Natural killer cell (primary cell): ENCODE results near the gene TBATA. TPM values are rescaled to one million over a fixed set of nuclear protein-coding genes. Genes with fewer than 3 reads are reported as not detected.

Experiments used
- ATAC-seq, 3 donors: fragments of 150-1000 bp in 2 of 3; fragments of 200-7000 bp in 1 of 3; cut with Tn5 transposase; 1 replicate in 1 of 3; 2 replicates in 2 of 3; pipeline ENCODE4 v1.10.0; 2021; ENCODE audit warnings: mild to moderate bottlenecking in 2 of 3, moderate library complexity in 2 of 3
- DNase-seq, 2 donors: peaks; one replicate each; pipeline versions ENCODE4 v3.0.0 to v3.0.0-alpha.2; 2013 to 2021; ENCODE audit warnings: mixed read lengths in 1 of 2
- H3K27ac ChIP-seq: one replicate; pipeline ENCODE4 v1.5.1; 2013; ENCODE audit warnings: mild to moderate bottlenecking, low read length
- H3K27me3 ChIP-seq: one replicate; pipeline ENCODE4 v1.6.1; 2013; ENCODE audit warnings: low read length; ENCODE audit not compliant: control insufficient read depth, insufficient read depth
- H3K36me3 ChIP-seq: one replicate; pipeline ENCODE4 v1.6.1; 2013; ENCODE audit warnings: low read length; ENCODE audit not compliant: control insufficient read depth, insufficient read depth
- H3K4me1 ChIP-seq: one replicate; pipeline ENCODE4 v1.6.1; 2013; ENCODE audit warnings: low read length; ENCODE audit not compliant: control insufficient read depth, insufficient read depth
- H3K4me3 ChIP-seq: one replicate; pipeline ENCODE4 v1.5.1; 2013; ENCODE audit warnings: low read length
- H3K9me3 ChIP-seq: one replicate; pipeline ENCODE4 v1.6.1; 2013; ENCODE audit warnings: low read length; ENCODE audit not compliant: control insufficient read depth, insufficient read depth
- H3K27ac Mint-ChIP-seq, 2 donors: one replicate each; pipeline ENCODE4 v1.8.0; 2022; ENCODE audit warnings: mild to moderate bottlenecking in 2 of 2, mixed read lengths in 2 of 2, moderate library complexity in 1 of 2
- H3K27me3 Mint-ChIP-seq, 2 donors: one replicate each; pipeline ENCODE4 v1.8.0; 2022; ENCODE audit warnings: low read depth in 2 of 2, mixed read lengths in 2 of 2
- H3K36me3 Mint-ChIP-seq: one replicate; pipeline ENCODE4 v1.8.0; 2022; ENCODE audit warnings: mixed read lengths
- H3K4me1 Mint-ChIP-seq, 2 donors: one replicate each; pipeline ENCODE4 v1.8.0; 2022; ENCODE audit warnings: mixed read lengths in 2 of 2
- H3K4me3 Mint-ChIP-seq: one replicate; pipeline ENCODE4 v1.8.0; 2022; ENCODE audit warnings: mild to moderate bottlenecking, moderate library complexity, mixed read lengths
- H3K9me3 Mint-ChIP-seq, 2 donors: one replicate each; pipeline ENCODE4 v1.8.0; 2022; ENCODE audit warnings: mixed read lengths in 2 of 2
- WGBS: methylation state at CpG from one replicate; pipeline ENCODE4 v1.1.7; 2013; ENCODE audit warnings: missing lambda C conversion rate; ENCODE audit not compliant: insufficient coverage; 5-methylcytosine and 5-hydroxymethylcytosine counted together
- intact Hi-C: fragments of 100-400 bp; cut with micrococcal nuclease; formaldehyde crosslinking; loops from one replicate; pipeline ENCODE4 v1.14.2; 2022
- total RNA-seq, 4 donors: library from RNA; stranded (reverse); fragments of 120-200 nt in 1 of 4; gene quantifications; one replicate each; pipeline versions ENCODE4 v1.2.3 to v1.2.4, GENCODE V29; 2013 to 2022
- TF ChIP-seq, protein P1 (sequence below): fragments of 200-600 bp; IDR thresholded peaks from one replicate; pipeline ENCODE4 v1.8.0; 2022; ENCODE audit warnings: antibody characterized with exemption

The TBATA gene
- total RNA-seq, 3 donors from 2014 or later (not counting 1 experiment from before 2014, with no cell fraction given): 0.16 TPM; not detected in 2

DNA sequence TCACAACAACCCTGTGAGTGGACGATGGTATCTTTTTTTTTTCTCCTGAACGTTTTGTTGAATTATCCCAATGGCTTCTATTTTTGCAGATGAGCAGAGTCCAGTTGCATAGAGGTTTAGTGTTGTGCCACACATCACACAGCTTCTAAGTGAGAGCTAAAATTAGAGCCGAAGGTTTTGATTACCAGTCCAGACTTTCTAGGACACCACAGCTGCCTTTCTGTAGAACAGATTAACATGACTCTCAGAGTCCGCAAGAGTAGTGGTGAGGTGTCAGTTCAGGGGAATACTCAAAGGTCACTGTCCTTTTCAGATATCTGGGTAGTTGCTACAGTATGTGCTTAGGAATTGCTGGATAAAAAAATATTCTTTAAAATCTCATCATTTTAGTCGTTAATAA, 44.4 kb upstream of the TBATA start:
- WGBS: 96% methylated on average over 2 of the region's 5 CpGs
- Histone ChIP-seq H3K4me3 (no peak overlapping the region), H3K9me3 (no peaks in the 10 kb centered on the region), H3K27me3 (no peaks in the 10 kb centered on the region), H3K36me3 (peaks cover 5% of the 10 kb centered on the region), H3K4me1 (no peaks in the 10 kb centered on the region), H3K27ac (no peak overlapping the region)
- TF ChIP-seq, protein P1, sequence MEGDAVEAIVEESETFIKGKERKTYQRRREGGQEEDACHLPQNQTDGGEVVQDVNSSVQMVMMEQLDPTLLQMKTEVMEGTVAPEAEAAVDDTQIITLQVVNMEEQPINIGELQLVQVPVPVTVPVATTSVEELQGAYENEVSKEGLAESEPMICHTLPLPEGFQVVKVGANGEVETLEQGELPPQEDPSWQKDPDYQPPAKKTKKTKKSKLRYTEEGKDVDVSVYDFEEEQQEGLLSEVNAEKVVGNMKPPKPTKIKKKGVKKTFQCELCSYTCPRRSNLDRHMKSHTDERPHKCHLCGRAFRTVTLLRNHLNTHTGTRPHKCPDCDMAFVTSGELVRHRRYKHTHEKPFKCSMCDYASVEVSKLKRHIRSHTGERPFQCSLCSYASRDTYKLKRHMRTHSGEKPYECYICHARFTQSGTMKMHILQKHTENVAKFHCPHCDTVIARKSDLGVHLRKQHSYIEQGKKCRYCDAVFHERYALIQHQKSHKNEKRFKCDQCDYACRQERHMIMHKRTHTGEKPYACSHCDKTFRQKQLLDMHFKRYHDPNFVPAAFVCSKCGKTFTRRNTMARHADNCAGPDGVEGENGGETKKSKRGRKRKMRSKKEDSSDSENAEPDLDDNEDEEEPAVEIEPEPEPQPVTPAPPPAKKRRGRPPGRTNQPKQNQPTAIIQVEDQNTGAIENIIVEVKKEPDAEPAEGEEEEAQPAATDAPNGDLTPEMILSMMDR: no peak
- peaks cover 23 to 34% of the 10 kb centered on the region in 2 donors for H3K4me1 Mint-ChIP-seq
- ATAC-seq (no peak), DNase-seq (no peak)
- H3K27ac Mint-ChIP-seq: no peak overlapping the region
- no peaks in the 10 kb centered on the region for H3K9me3 Mint-ChIP-seq
- H3K4me3 Mint-ChIP-seq: no peak overlapping the region
- intact Hi-C loops: no loop called here
- peaks cover 9% of the 10 kb centered on the region for H3K36me3 Mint-ChIP-seq
- H3K27me3 Mint-ChIP-seq: no peaks in the 10 kb centered on the region

DNA sequence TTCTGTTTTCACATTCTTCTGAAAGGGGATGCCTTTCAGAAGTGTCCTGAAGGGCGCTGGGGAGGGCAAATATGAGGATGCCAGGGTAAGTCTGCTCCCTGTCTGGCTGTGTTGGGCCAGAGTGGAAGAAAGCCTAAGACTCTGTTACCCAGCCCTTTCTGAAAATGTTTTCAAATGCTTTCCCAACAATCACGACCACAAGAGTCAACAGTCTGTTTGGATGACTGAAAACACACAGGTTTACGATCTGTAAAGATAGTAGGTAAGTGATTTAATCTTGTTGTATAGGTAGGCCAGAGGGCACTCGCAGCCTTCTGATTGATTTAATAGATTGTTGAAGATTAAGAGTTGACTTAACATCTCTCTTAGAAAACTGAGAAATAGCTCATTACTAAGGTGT, 43.7 kb upstream of the TBATA start:
- 98% methylated on average over 4 of the region's 4 CpGs for WGBS
- peaks cover 5% of the 10 kb centered on the region for H3K36me3 ChIP-seq
- intact Hi-C loops: no loop called here

DNA sequence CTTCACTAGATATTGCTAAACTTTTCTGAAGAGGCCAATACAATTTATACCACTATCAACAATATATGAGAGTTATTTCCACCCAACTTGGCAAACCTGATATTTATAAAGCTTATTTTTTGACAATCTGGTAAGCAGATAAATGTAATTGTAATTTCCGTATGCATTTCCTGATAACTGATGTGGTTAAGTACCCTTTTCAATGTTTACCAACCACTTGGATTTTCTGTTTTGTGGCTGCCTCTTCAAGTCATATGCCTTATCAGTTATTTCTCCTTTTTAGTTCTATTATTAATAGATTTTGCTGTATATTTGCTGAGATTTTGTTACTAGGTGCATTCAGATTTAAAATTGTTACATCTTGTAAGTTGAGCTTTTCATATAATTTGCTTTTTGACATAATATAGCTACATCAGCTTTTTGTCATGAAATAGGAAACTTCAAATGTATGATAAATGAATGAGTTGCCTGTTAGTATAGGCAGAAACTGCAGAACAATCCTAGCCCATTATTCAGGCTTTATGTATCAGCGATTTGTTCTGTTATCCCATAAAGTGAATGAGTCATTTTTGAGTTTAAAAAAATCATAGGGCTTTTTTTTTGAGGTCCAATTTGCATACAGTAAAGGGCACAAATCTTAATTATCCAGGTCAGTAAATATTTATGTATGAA, 42.0 kb upstream of the TBATA start:
- H3K4me1 Mint-ChIP-seq: peaks cover 4 to 16% of the 10 kb centered on the region in 2 donors
- DNase-seq: no peak
- no peak overlapping the region for H3K4me3 Mint-ChIP-seq
- Histone ChIP-seq H3K9me3 (no peaks in the 10 kb centered on the region), H3K27me3 (no peaks in the 10 kb centered on the region), H3K27ac (no peak overlapping the region), H3K4me3 (no peak overlapping the region), H3K4me1 (no peaks in the 10 kb centered on the region), H3K36me3 (peaks cover 8% of the 10 kb centered on the region)
- no peaks in the 10 kb centered on the region for H3K27me3 Mint-ChIP-seq
- no peaks in the 10 kb centered on the region for H3K9me3 Mint-ChIP-seq
- 100% methylated on average over 1 of the region's 2 CpGs for WGBS
- H3K36me3 Mint-ChIP-seq: peaks cover 9% of the 10 kb centered on the region
- TF ChIP-seq, protein P1: no peak
- ATAC-seq: no peak
- intact Hi-C loops: no loop called here
- no peak overlapping the region for H3K27ac Mint-ChIP-seq

More for the DNA sequence above, 43.7 kb upstream of the TBATA start:
- no peak overlapping the region for H3K27ac ChIP-seq
- DNase-seq (no peak), ATAC-seq (no peak)
- Mint-ChIP-seq H3K4me3 (no peak overlapping the region), H3K4me1 (peaks cover 17 to 31% of the 10 kb centered on the region in 2 donors), H3K9me3 (no peaks in the 10 kb centered on the region), H3K27ac (no peak overlapping the region), H3K27me3 (no peaks in the 10 kb centered on the region), H3K36me3 (peaks cover 9% of the 10 kb centered on the region)
- no peaks in the 10 kb centered on the region for H3K27me3 ChIP-seq
- no peaks in the 10 kb centered on the region for H3K4me1 ChIP-seq
- TF ChIP-seq, protein P1: no peak
- no peak overlapping the region for H3K4me3 ChIP-seq
- no peaks in the 10 kb centered on the region for H3K9me3 ChIP-seq
